DOHH2 (cell line): ENCODE measurements around the gene EPHB1.

Source experiments
- H3F3A ChIP-seq: fragments of 200-600 bp; sonication (generic), shearing (Covaris generic); 2 replicates; pipeline ENCODE4 v1.6.0; 2016; ENCODE audit warnings: antibody characterized with exemption, mild to moderate bottlenecking; ENCODE audit not compliant: control insufficient read depth, insufficient read depth
- H3K27ac ChIP-seq: fragments of 200-600 bp; sonication (generic); 2 replicates; pipeline ENCODE4 v1.5.1; 2014; ENCODE audit warnings: low read depth, mild to moderate bottlenecking, low read length, moderate library complexity
- H3K27me3 ChIP-seq: fragments of 200-600 bp; sonication (generic); 2 replicates; pipeline ENCODE4 v1.6.1; 2014; ENCODE audit warnings: mild to moderate bottlenecking, low read length, mixed read lengths; ENCODE audit not compliant: control insufficient read depth
- H3K36me3 ChIP-seq: fragments of 200-600 bp; sonication (generic); 2 replicates; pipeline ENCODE4 v1.6.1; 2014; ENCODE audit warnings: mild to moderate bottlenecking, low read length, moderate library complexity, mixed read lengths; ENCODE audit not compliant: control insufficient read depth
- H3K4me1 ChIP-seq: fragments of 200-600 bp; sonication (generic); 2 replicates; pipeline ENCODE4 v1.6.1; 2014; ENCODE audit warnings: mild to moderate bottlenecking, low read length, mixed read lengths; ENCODE audit not compliant: control insufficient read depth
- H3K4me2 ChIP-seq: fragments of 200-600 bp; sonication (generic); 2 replicates; pipeline ENCODE4 v1.6.0; 2014; ENCODE audit warnings: mild to moderate bottlenecking, low read length, moderate library complexity
- H3K4me3 ChIP-seq: fragments of 200-600 bp; sonication (generic); 2 replicates; pipeline ENCODE4 v1.5.1; 2014; ENCODE audit warnings: mild to moderate bottlenecking, low read length, mixed read lengths
- H3K79me2 ChIP-seq: fragments of 200-600 bp; sonication (generic); 2 replicates; pipeline ENCODE4 v1.6.1; 2014; ENCODE audit warnings: mild to moderate bottlenecking, low read length, mixed read lengths; ENCODE audit not compliant: control insufficient read depth
- H3K9me2 ChIP-seq: fragments of 200-600 bp; sonication (generic); replicated peaks from 2 replicates; pipeline ENCODE4 v1.6.1; 2014; ENCODE audit warnings: mild to moderate bottlenecking, low read length, mixed read lengths; ENCODE audit not compliant: control insufficient read depth
- H3K9me3 ChIP-seq: fragments of 200-600 bp; sonication (generic); 2 replicates; pipeline ENCODE4 v1.6.1; 2014; ENCODE audit warnings: antibody characterized with exemption, low read length, mixed read lengths; ENCODE audit not compliant: control insufficient read depth, insufficient read depth
- H4K20me1 ChIP-seq: fragments of 200-600 bp; sonication (generic); 2 replicates; pipeline ENCODE4 v1.6.0; 2014; ENCODE audit warnings: low read depth, mild to moderate bottlenecking, antibody characterized with exemption, low read length, moderate library complexity; ENCODE audit not compliant: control insufficient read depth, insufficient read depth
- CTCF ChIP-seq: fragments of 200-600 bp; sonication (generic); IDR thresholded peaks from one replicate; pipeline ENCODE4 v1.5.1; 2014; ENCODE audit warnings: antibody characterized with exemption, mild to moderate bottlenecking, low read depth, low read length; ENCODE audit not compliant: poor library complexity, severe bottlenecking
- EZH2phosphoT487 ChIP-seq: fragments of 200-600 bp; sonication (generic); IDR thresholded peaks from 2 replicates; pipeline ENCODE4 v1.6.1; 2017; ENCODE audit warnings: borderline replicate concordance, mild to moderate bottlenecking, antibody characterized with exemption, low read length, moderate library complexity, mixed read lengths

Gene EPHB1

DNA sequence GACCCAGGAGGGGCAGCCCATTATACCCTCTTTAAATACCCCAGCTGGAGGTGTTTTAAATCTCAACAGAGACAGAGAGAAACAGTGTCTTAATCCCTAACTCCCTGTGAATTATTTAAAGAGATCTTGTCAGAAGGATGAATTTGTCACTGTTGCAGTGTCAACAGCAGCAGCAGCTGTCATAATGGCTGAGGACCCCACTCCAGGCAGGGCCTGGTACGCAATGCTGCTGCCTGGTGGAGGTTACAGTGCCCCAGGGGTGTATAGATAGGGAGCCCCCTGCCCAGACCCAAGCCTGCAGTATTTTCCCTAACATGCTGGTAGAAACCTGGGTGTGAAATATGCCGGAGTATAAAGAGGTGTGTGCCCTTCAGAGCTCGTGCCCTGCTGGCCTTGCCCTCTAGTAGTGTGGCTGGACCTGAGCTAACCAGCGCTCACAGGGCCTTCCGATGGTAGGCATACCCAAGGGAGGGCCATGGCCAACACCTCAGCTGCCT is 143.0 kb downstream of the EPHB1 start:
- H3K4me1 ChIP-seq: no peaks in the 10 kb centered on the region
- no peaks in the 10 kb centered on the region for H3K9me3 ChIP-seq
- no peaks in the 10 kb centered on the region for H3K9me2 ChIP-seq
- no peak overlapping the region for H3K4me2 ChIP-seq
- no peaks in the 10 kb centered on the region for H3K27me3 ChIP-seq
- H3K36me3 ChIP-seq: no peaks in the 10 kb centered on the region
- no peaks in the 10 kb centered on the region for H3F3A ChIP-seq
- TF ChIP-seq EZH2phosphoT487: no peak
- no peak for TF ChIP-seq CTCF
- H3K4me3 ChIP-seq: no peak overlapping the region
- no peaks in the 10 kb centered on the region for H3K79me2 ChIP-seq
- H3K27ac ChIP-seq: no peak overlapping the region
- H4K20me1 ChIP-seq: no peaks in the 10 kb centered on the region

- H3K9me2 ChIP-seq: no peaks in the 10 kb centered on the region
- TF ChIP-seq EZH2phosphoT487: no peak
- TF ChIP-seq CTCF: no peak
- no peaks in the 10 kb centered on the region for H3K9me3 ChIP-seq
- no peaks in the 10 kb centered on the region for H3K4me1 ChIP-seq
- no peaks in the 10 kb centered on the region for H4K20me1 ChIP-seq
- no peak overlapping the region for H3K4me2 ChIP-seq
- no peak overlapping the region for H3K27ac ChIP-seq
- H3K27me3 ChIP-seq: no peaks in the 10 kb centered on the region
- H3K79me2 ChIP-seq: no peaks in the 10 kb centered on the region
- no peaks in the 10 kb centered on the region for H3K36me3 ChIP-seq
- no peaks in the 10 kb centered on the region for H3F3A ChIP-seq
- no peak overlapping the region for H3K4me3 ChIP-seq
Measured at GRCh38 chr3:134939978-134940377, 144.9 kb downstream of the EPHB1 start.

GRCh38 chr3:134941820-134942219 is 146.8 kb downstream of the EPHB1 start:
- Histone ChIP-seq H3K27me3 (no peaks in the 10 kb centered on the region), H3K4me2 (no peak overlapping the region), H3K9me2 (no peaks in the 10 kb centered on the region), H3K4me1 (no peaks in the 10 kb centered on the region), H3K27ac (no peak overlapping the region), H3K36me3 (no peaks in the 10 kb centered on the region), H3F3A (no peaks in the 10 kb centered on the region), H3K4me3 (no peak overlapping the region), H4K20me1 (no peaks in the 10 kb centered on the region), H3K79me2 (no peaks in the 10 kb centered on the region), H3K9me3 (no peaks in the 10 kb centered on the region)
- TF ChIP-seq EZH2phosphoT487 (no peak), CTCF (no peak)

DNA sequence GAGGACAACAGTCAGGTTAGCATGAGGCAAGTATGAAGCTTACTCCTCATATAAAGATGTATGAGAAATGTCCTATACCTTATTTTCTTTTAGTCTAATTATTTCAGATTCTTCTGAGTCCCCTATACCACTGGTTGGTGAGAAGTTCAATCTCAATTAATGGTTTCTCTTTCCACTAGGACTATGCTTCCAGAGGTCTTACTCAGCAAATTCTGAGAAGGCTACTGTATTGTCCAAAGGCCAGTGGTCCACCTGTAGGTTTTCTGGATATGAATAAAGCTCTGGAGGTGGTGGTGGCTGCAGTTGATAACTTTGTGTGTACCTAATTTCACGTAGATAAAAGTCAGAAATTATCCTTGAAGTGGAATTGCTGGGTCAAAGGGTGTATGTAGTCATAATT is 149.4 kb downstream of the EPHB1 start:
- Histone ChIP-seq H3K9me2 (no peaks in the 10 kb centered on the region), H3K36me3 (no peaks in the 10 kb centered on the region), H3K4me1 (no peaks in the 10 kb centered on the region), H3F3A (no peaks in the 10 kb centered on the region), H3K9me3 (no peaks in the 10 kb centered on the region), H3K27me3 (no peaks in the 10 kb centered on the region), H4K20me1 (no peaks in the 10 kb centered on the region), H3K4me3 (no peak overlapping the region), H3K27ac (no peak overlapping the region), H3K79me2 (no peaks in the 10 kb centered on the region), H3K4me2 (no peak overlapping the region)
- TF ChIP-seq EZH2phosphoT487 (no peak), CTCF (no peak)
